ENCODE measurements around the gene MYL5. TPM values are rescaled to one million over a fixed set of nuclear protein-coding genes. Genes with fewer than 3 reads are reported as not detected.

Gene MYL5
- total and polyA plus RNA-seq, 2 of the 13 experiments (the other 11 are each of a cell fraction or from before 2014, with no cell fraction given) = 6.5 to 16.0 TPM

- TF ChIP-seq ZNF816 (CRISPR knock-in tag; IDR thresholded peaks at IDR 0.05; ENCODE audit: borderline replicate concordance) (no peak), TEAD3 (CRISPR knock-in tag; optimal IDR thresholded peaks at IDR 0.05; ENCODE audit: borderline replicate concordance) (peak; percentile 55), ZNF207 (IDR thresholded peaks at IDR 0.05; ENCODE audit: borderline replicate concordance) (no peak), FOSL2 (CRISPR knock-in tag; IDR thresholded peaks at IDR 0.05) (peak; percentile 38; the same call in 1 of the 2 replicates), HNRNPUL1 (IDR thresholded peaks at IDR 0.05; ENCODE audit: low read depth, low read length) (no peak), MXI1 (IDR thresholded peaks at IDR 0.05; ENCODE audit: borderline replicate concordance, low read depth, low read length) (no peak), ZNF335 (CRISPR knock-in tag; IDR thresholded peaks at IDR 0.05) (no peak), KLF16 (CRISPR knock-in tag; IDR thresholded peaks at IDR 0.05) (no peak), HDAC6 (IDR thresholded peaks at IDR 0.05; ENCODE audit: low read depth, low read length) (no peak), ZNF136 (CRISPR knock-in tag; IDR thresholded peaks at IDR 0.05; ENCODE audit: low read depth) (no peak), KAT8 (CRISPR knock-in tag; IDR thresholded peaks at IDR 0.05) (peak; percentile 17; the same call in 1 of the 2 replicates), ZBTB42 (CRISPR knock-in tag; IDR thresholded peaks at IDR 0.05) (no peak), ZNF138 (CRISPR knock-in tag; IDR thresholded peaks at IDR 0.05; ENCODE audit: low read depth) (no peak), GABPB1 (CRISPR knock-in tag; IDR thresholded peaks at IDR 0.05) (peak; percentile 32; the same call in 1 of the 2 replicates), ETV5 (CRISPR knock-in tag; IDR thresholded peaks at IDR 0.05; ENCODE audit: borderline replicate concordance) (no peak), ELF1 (CRISPR knock-in tag; IDR thresholded peaks at IDR 0.05) (no peak), TCF7L2 (IDR thresholded peaks at IDR 0.05; ENCODE audit: low read depth, low read length) (no peak), SKIL (CRISPR knock-in tag; IDR thresholded peaks at IDR 0.05; ENCODE audit: borderline replicate concordance) (no peak), ZNF251 (CRISPR knock-in tag; IDR thresholded peaks at IDR 0.05) (no peak), ZNF451 (CRISPR knock-in tag; IDR thresholded peaks at IDR 0.05) (no peak), CHCHD3 (CRISPR knock-in tag; IDR thresholded peaks at IDR 0.05) (no peak), ZNF607 (CRISPR knock-in tag; IDR thresholded peaks at IDR 0.05; ENCODE audit: borderline replicate concordance) (0 out of 2 replicates have a peak, but pooled peaks have one; percentile 40), MNT (IDR thresholded peaks at IDR 0.05) (no peak), ZNF773 (CRISPR knock-in tag; IDR thresholded peaks at IDR 0.05; ENCODE audit: borderline replicate concordance) (no peak), ZNF839 (CRISPR knock-in tag; IDR thresholded peaks at IDR 0.05; ENCODE audit: borderline replicate concordance) (no peak), ZNF746 (CRISPR knock-in tag; IDR thresholded peaks at IDR 0.05) (no peak)
- TF ChIP-seq, protein P1, sequence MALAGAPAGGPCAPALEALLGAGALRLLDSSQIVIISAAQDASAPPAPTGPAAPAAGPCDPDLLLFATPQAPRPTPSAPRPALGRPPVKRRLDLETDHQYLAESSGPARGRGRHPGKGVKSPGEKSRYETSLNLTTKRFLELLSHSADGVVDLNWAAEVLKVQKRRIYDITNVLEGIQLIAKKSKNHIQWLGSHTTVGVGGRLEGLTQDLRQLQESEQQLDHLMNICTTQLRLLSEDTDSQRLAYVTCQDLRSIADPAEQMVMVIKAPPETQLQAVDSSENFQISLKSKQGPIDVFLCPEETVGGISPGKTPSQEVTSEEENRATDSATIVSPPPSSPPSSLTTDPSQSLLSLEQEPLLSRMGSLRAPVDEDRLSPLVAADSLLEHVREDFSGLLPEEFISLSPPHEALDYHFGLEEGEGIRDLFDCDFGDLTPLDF (CRISPR knock-in tag; IDR thresholded peaks at IDR 0.05) = no peak
Measured at GRCh38 chr4:700587-701264, 26.4 kb downstream of the MYL5 start (continued).
